ENCODE measurements around the gene MZB1.

DNA sequence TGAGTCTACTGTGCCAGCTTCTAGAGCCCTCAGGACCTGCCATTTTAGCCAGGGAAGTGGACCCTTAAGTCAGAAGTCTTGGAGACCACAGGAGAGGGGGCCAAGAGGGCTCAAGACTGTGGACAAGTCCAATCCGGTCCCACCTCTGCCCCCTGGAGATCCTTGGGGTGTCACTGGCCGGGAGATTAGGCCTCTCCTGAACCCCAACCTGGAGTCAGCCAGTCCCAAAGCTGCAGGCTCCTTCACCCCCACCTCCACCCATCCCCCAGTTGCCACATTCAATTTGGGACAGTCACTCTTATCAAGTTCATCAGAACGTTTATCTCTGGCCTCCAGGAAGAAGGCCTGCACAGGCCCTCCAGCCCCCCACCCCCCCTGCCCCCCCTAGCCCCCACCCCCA is 6.9 kb downstream of the MZB1 start:
- TF ChIP-seq YY1 (IDR thresholded peaks at IDR 0.05; ENCODE audit: insufficient read depth, insufficient read length) = no peak
- no peak for TF ChIP-seq ZNF274 (IDR thresholded peaks at IDR 0.05; ENCODE audit: low read depth, low read length)

All from NT2/D1 (cell line).